Rectal smooth muscle tissue (tissue), 1 donor: Measurements from ENCODE around the gene PCIF1.
A peak's percentile ranks its signal among the peaks of the same experiment; 100 is the strongest.

Experiments
- H3K27ac ChIP-seq: one replicate; pipeline ENCODE4 v1.7.0; 2013; ENCODE audit warnings: low read depth, low read length, inconsistent platforms
- H3K27me3 ChIP-seq: one replicate; pipeline ENCODE4 v1.7.0; 2013; ENCODE audit warnings: low read length; ENCODE audit not compliant: control insufficient read depth, insufficient read depth
- H3K36me3 ChIP-seq: one replicate; pipeline ENCODE4 v1.7.0; 2013; ENCODE audit warnings: low read length; ENCODE audit not compliant: control insufficient read depth, insufficient read depth
- H3K4me1 ChIP-seq: one replicate; pipeline ENCODE4 v1.7.0; 2013; ENCODE audit warnings: low read length; ENCODE audit not compliant: control insufficient read depth, insufficient read depth
- H3K4me3 ChIP-seq: one replicate; pipeline ENCODE4 v1.7.0; 2013; ENCODE audit warnings: low read length
- H3K9ac ChIP-seq: one replicate; pipeline ENCODE4 v1.7.0; 2013; ENCODE audit warnings: low read length

PCIF1 gene

GRCh38 chr20:45909336-45909808 lies 25.1 kb upstream of the PCIF1 start:
- H3K27ac ChIP-seq = no peak overlapping the region

GRCh38 chr20:45909817-45910669 lies 24.4 kb upstream of the PCIF1 start:
- Histone ChIP-seq H3K27ac (peak overlapping the region; percentile 51), H3K27me3 (no peaks in the 10 kb centered on the region), H3K36me3 (no peaks in the 10 kb centered on the region), H3K4me1 (peaks cover 7% of the 10 kb centered on the region), H3K4me3 (no peak overlapping the region), H3K9ac (no peak overlapping the region)

More at GRCh38 chr20:45909336-45909808, 25.1 kb upstream of the PCIF1 start:
- Histone ChIP-seq H3K4me1 (peaks cover 7% of the 10 kb centered on the region), H3K27me3 (no peaks in the 10 kb centered on the region), H3K4me3 (no peak overlapping the region), H3K36me3 (no peaks in the 10 kb centered on the region), H3K9ac (no peak overlapping the region)

GRCh38 chr20:45910670-45911485 lies 23.6 kb upstream of the PCIF1 start:
- Histone ChIP-seq H3K4me3 (peak overlapping the region; percentile 83), H3K36me3 (no peaks in the 10 kb centered on the region), H3K27me3 (no peaks in the 10 kb centered on the region), H3K4me1 (peaks cover 7% of the 10 kb centered on the region), H3K27ac (peak overlapping the region; percentile 82), H3K9ac (no peak overlapping the region)

GRCh38 chr20:45911486-45912343 lies 22.8 kb upstream of the PCIF1 start, which contains the start of gene PLTP:
Gene PLTP, minus strand, starts transcription at chr20:45912155. Its CDS starts 703 bp downstream, at chr20:45911452.
- no peaks in the 10 kb centered on the region for H3K36me3 ChIP-seq
- peak within 1 kb of the TSS; percentile 82 for H3K27ac ChIP-seq
- H3K27me3 ChIP-seq = no peaks in the 10 kb centered on the region
- H3K4me1 ChIP-seq = peaks cover 7% of the 10 kb centered on the region
- peak within 1 kb of the TSS; percentile 73 for H3K9ac ChIP-seq
- peak within 1 kb of the TSS; percentile 83 for H3K4me3 ChIP-seq

- H3K36me3 ChIP-seq = no peaks in the 10 kb centered on the region
- peak overlapping the region; percentile 83 for H3K4me3 ChIP-seq
- no peak overlapping the region for H3K9ac ChIP-seq
- H3K27me3 ChIP-seq = no peaks in the 10 kb centered on the region
- H3K4me1 ChIP-seq = peaks cover 7% of the 10 kb centered on the region
- H3K27ac ChIP-seq = peak overlapping the region; percentile 37
Measured at GRCh38 chr20:45912344-45912682, 22.2 kb upstream of the PCIF1 start.

DNA sequence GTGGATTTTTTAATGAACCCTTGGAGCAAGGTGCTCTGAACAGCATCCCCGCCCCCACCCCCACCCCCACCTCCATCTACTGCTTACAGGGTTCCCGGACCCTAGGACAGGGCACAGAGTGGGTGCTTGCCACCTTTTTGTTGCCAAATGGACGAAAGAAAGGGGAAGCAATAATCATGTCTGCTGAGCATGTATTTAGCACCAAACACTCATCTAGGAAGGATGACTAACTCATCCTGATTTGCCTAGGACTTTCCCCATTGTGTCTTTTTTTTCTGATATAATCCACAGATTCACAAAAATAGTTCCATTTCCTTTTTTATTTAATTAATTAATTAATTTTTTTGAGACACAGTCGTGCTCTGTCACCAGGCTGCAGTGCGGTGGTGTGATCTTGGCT lies 21.4 kb upstream of the PCIF1 start:
- Histone ChIP-seq H3K9ac (no peak overlapping the region), H3K36me3 (no peaks in the 10 kb centered on the region), H3K4me3 (no peak overlapping the region), H3K27ac (no peak overlapping the region), H3K4me1 (peaks cover 7% of the 10 kb centered on the region), H3K27me3 (no peaks in the 10 kb centered on the region)

DNA sequence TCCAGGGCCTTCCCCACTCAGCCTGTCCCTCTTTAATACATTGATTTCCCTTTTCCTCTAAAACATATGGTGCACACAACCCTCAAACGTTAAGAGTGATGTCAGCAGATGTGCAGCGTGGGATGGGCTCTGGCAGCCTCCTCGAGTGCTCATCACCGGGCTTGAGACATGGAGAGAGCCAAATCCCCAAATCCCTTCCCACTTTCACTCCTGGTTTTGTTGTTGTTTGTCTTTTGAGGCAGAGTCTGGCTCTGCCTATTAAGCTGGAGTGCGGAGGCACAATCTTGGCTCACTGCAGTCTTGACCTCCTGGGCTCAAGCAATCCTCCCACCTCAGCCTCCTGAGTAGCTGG lies 16.7 kb upstream of the PCIF1 start:
- Histone ChIP-seq H3K4me3 (no peak overlapping the region), H3K4me1 (no peaks in the 10 kb centered on the region), H3K9ac (no peak overlapping the region), H3K36me3 (no peaks in the 10 kb centered on the region), H3K27me3 (no peaks in the 10 kb centered on the region), H3K27ac (peak overlapping the region; percentile 43)

DNA sequence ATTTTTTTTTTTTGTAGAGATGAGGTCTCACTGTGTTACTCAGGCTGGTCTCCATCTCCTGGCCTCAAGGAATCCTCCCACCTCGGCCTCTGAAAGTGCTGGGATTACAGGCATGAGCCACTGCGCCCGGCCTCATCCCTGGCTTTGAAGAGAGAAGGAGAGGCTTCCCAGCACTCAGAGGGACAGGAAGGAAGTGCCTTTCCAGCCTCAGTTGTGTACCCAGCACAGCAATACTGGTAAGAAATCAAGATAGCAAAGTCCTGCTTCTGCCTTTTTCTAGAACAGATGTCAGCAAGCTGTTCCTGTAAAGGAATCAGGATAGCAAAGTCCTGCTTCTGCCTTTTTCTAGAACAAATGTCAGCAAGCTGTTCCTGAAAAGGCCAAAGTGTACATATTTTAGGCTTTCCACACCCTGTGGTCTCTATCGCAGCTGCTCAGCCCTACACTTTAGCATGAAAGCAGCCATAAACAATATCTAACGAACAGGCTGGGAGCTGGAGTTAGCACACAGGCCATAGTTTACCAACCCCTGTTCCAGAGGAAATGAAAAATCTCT lies 16.2 kb upstream of the PCIF1 start:
- no peak overlapping the region for H3K9ac ChIP-seq
- no peaks in the 10 kb centered on the region for H3K27me3 ChIP-seq
- H3K27ac ChIP-seq = peak overlapping the region; percentile 67
- no peak overlapping the region for H3K4me3 ChIP-seq
- no peaks in the 10 kb centered on the region for H3K36me3 ChIP-seq
- H3K4me1 ChIP-seq = no peaks in the 10 kb centered on the region

- H3K27ac ChIP-seq = peak overlapping the region; percentile 67
- H3K27me3 ChIP-seq = no peaks in the 10 kb centered on the region
- H3K4me1 ChIP-seq = no peaks in the 10 kb centered on the region
- no peak overlapping the region for H3K4me3 ChIP-seq
- no peak overlapping the region for H3K9ac ChIP-seq
- H3K36me3 ChIP-seq = no peaks in the 10 kb centered on the region
Measured at GRCh38 chr20:45918779-45919537, 15.5 kb upstream of the PCIF1 start.

GRCh38 chr20:45919542-45920399 lies 14.7 kb upstream of the PCIF1 start:
- Histone ChIP-seq H3K9ac (no peak overlapping the region), H3K27me3 (no peaks in the 10 kb centered on the region), H3K27ac (no peak overlapping the region), H3K4me3 (no peak overlapping the region), H3K36me3 (no peaks in the 10 kb centered on the region), H3K4me1 (peaks cover 4% of the 10 kb centered on the region)
